GM12878 (cell line): ENCODE results near the gene ZNF672. TPM values are rescaled to one million over a fixed set of nuclear protein-coding genes. Genes with fewer than 3 reads are reported as not detected.

ENCODE experiments used
- ATAC-seq: fragments of 200-7000 bp; cut with Tn5 transposase; 3 replicates; pipeline ENCODE4 v1.9.1; 2020; ENCODE audit warnings: mild to moderate bottlenecking, moderate library complexity
- BruUV-seq: library from RNA; stranded (reverse); fragments of 400-500 nt; replicated peaks from 2 replicates; lab custom pipeline; 2021; lab: Mats Ljungman, UMichigan
- CTCF ChIA-PET: fragments of 300-600 bp; sonication (Branson Sonifier 250); formaldehyde crosslinking; extraction: SDS; loops from one replicate; lab custom pipeline; 2021; ENCODE audit warnings: inconsistent platforms; lab: Yijun Ruan, JAX
- POLR2A ChIA-PET: fragments of 350-600 bp; formaldehyde crosslinking; extraction: SDS; loops from one replicate; lab custom pipeline; 2021; ENCODE audit warnings: inconsistent platforms; lab: Charles Lee
- RAD21 ChIA-PET: fragments of 300-600 bp; sonication (Branson Sonifier 250); formaldehyde crosslinking; loops from one replicate; lab custom pipeline; 2023; ENCODE audit warnings: antibody characterized with exemption; ENCODE audit not compliant: unreplicated experiment; lab: Charles Lee
- SMC1A ChIA-PET: fragments of 300-600 bp; sonication (Branson Sonifier 250); formaldehyde crosslinking; loops from one replicate; lab custom pipeline; 2023; ENCODE audit not compliant: unreplicated experiment, uncharacterized antibody; lab: Charles Lee
- DNase-seq: peaks from one replicate; pipeline ENCODE4 v3.0.0-alpha.2; 2011; ENCODE audit warnings: low read depth, low spot score
- FAIRE-seq: peaks from 3 replicates; lab custom pipeline; 2011; peaks lifted over from hg19 to GRCh38; lab: Jason Lieb, UNC
- H2AFZ ChIP-seq: 2 replicates; pipeline ENCODE4 v1.6.0; 2011; ENCODE audit warnings: low read depth, low read length, control low read depth; ENCODE audit not compliant: control insufficient read depth
- H3K27ac ChIP-seq: 2 replicates; pipeline ENCODE4 v1.5.1; 2011; ENCODE audit warnings: control low read depth; ENCODE audit not compliant: control insufficient read depth, insufficient read depth
- H3K27me3 ChIP-seq, 2 experiments: replicated peaks in 1 of 2; 2 replicates each; pipeline versions ENCODE4 v1.6.0 to v1.6.1; 2011; ENCODE audit warnings: low read length in 1 of 2; ENCODE audit not compliant: control insufficient read depth in 2 of 2, insufficient read depth in 2 of 2
- H3K36me3 ChIP-seq, 2 experiments: 2 replicates each; pipeline ENCODE4 v1.5.1; 2011; ENCODE audit warnings: low read length in 1 of 2; ENCODE audit not compliant: control insufficient read depth in 2 of 2, insufficient read depth in 2 of 2
- H3K4me1 ChIP-seq: 2 replicates; pipeline ENCODE4 v1.6.1; 2011; ENCODE audit warnings: mild to moderate bottlenecking, low read length, moderate library complexity, mixed read lengths; ENCODE audit not compliant: control insufficient read depth, insufficient read depth
- H3K4me2 ChIP-seq: 2 replicates; pipeline ENCODE4 v1.6.0; 2011; ENCODE audit warnings: control low read depth; ENCODE audit not compliant: control insufficient read depth, insufficient read depth
- H3K4me3 ChIP-seq: fragments of 200-600 bp; sonication (generic); 2 replicates; pipeline ENCODE4 v1.5.1; 2016
- H3K79me2 ChIP-seq: 2 replicates; pipeline ENCODE4 v1.6.0; 2011; ENCODE audit warnings: low read length; ENCODE audit not compliant: control insufficient read depth, insufficient read depth
- H3K9ac ChIP-seq: 2 replicates; pipeline ENCODE4 v1.8.0; 2011; ENCODE audit warnings: low read length, control low read depth, mixed read lengths; ENCODE audit not compliant: control insufficient read depth, insufficient read depth
- H3K9me3 ChIP-seq: replicated peaks from 3 replicates; pipeline ENCODE4 v1.5.1; 2011; ENCODE audit warnings: mild to moderate bottlenecking, low read length; ENCODE audit not compliant: control insufficient read depth, insufficient read depth
- H4K20me1 ChIP-seq: 2 replicates; pipeline ENCODE4 v1.6.0; 2011; ENCODE audit not compliant: control insufficient read depth, insufficient read depth
- BHLHE40 ChIP-seq, 2 experiments: fragments of 450-650 bp in 1 of 2; IDR thresholded peaks; 2 replicates each; pipeline ENCODE4 v1.6.1; 2011 to 2017; ENCODE audit warnings: low read depth in 2 of 2, borderline replicate concordance in 1 of 2, improper control_type of control experiment in 1 of 2, low read length in 1 of 2, mild to moderate bottlenecking in 1 of 2
- CHD1 ChIP-seq: IDR thresholded peaks from 2 replicates; pipeline ENCODE4 v1.6.1; 2012; ENCODE audit warnings: low read depth, low read length, improper control_type of control experiment
- MTA2 ChIP-seq: fragments of 450-650 bp; IDR thresholded peaks from 2 replicates; pipeline ENCODE4 v1.6.1; 2016; ENCODE audit warnings: low read depth, mild to moderate bottlenecking, moderate library complexity
- NFXL1 ChIP-seq: fragments of 450-650 bp; IDR thresholded peaks from 2 replicates; pipeline ENCODE4 v1.6.1; 2017; ENCODE audit warnings: antibody characterized with exemption, mild to moderate bottlenecking, borderline replicate concordance
- NR2F1 ChIP-seq: fragments of 450-650 bp; conservative IDR thresholded peaks from 2 replicates; pipeline ENCODE4 v1.6.1; 2017; ENCODE audit warnings: mild to moderate bottlenecking
- RAD51 ChIP-seq: fragments of 450-650 bp; IDR thresholded peaks from 2 replicates; pipeline ENCODE4 v1.6.1; 2016; ENCODE audit warnings: moderate library complexity, mild to moderate bottlenecking, inconsistent platforms
- RCOR1 ChIP-seq: conservative IDR thresholded peaks from 2 replicates; pipeline ENCODE4 v1.6.1; 2012; ENCODE audit warnings: low read depth, low read length, improper control_type of control experiment
- RFX5 ChIP-seq: IDR thresholded peaks from 2 replicates; pipeline ENCODE4 v1.6.1; 2011; ENCODE audit warnings: low read depth, low read length, improper control_type of control experiment
- SIX5 ChIP-seq: IDR thresholded peaks from 2 replicates; pipeline ENCODE4 v1.6.1; 2011; ENCODE audit warnings: mild to moderate bottlenecking, low read depth, low read length, moderate library complexity; ENCODE audit not compliant: severe bottlenecking
- SMAD5 ChIP-seq: IDR thresholded peaks from 2 replicates; pipeline ENCODE4 v1.6.1; 2016; ENCODE audit warnings: antibody characterized with exemption, low read depth
- STAT3 ChIP-seq: IDR thresholded peaks from 2 replicates; pipeline ENCODE4 v1.6.1; 2011; ENCODE audit warnings: low read depth, low read length, improper control_type of control experiment
- USF2 ChIP-seq: IDR thresholded peaks from 2 replicates; pipeline ENCODE4 v1.6.1; 2011; ENCODE audit warnings: low read depth, low read length, improper control_type of control experiment, borderline replicate concordance
- WRNIP1 ChIP-seq: IDR thresholded peaks from 2 replicates; pipeline ENCODE4 v1.6.1; 2011; ENCODE audit warnings: low read depth, low read length, improper control_type of control experiment, borderline replicate concordance
- ZBTB4 ChIP-seq: fragments of 450-650 bp; formaldehyde crosslinking; IDR thresholded peaks from 2 replicates; pipeline ENCODE4 v1.4.0; 2022; ENCODE audit warnings: mild to moderate bottlenecking, moderate library complexity
- WGBS: methylation state at CpG from one replicate; pipeline ENCODE4 v1.1.6; 2016; ENCODE audit warnings: low lambda C conversion rate; ENCODE audit not compliant: insufficient replicate concordance, insufficient coverage; ENCODE audit errors: missing lambda C conversion rate; 5-methylcytosine and 5-hydroxymethylcytosine counted together
- in situ Hi-C: fragments of 300-500 bp; cut with MboI; formaldehyde crosslinking; loops from 9 replicates; pipeline ENCODE4 v1.14.3; 2018; ENCODE audit warnings: mixed read lengths
- intact Hi-C: fragments of 100-400 bp; cut with micrococcal nuclease; formaldehyde crosslinking; loops from one replicate; pipeline ENCODE4 v1.14.2; 2022; ENCODE audit not compliant: unreplicated experiment
- polyA plus RNA-seq, 11 experiments: library from polyadenylated mRNA; depleted of rRNA in 4 of 11; unstranded in 6 of 11; stranded (reverse) in 5 of 11; fragments of >200 nt; fragmentation: Nextera tagmentation in 4 of 11; fragmentation: Illumina TruSeq in 1 of 11; extraction: Ambion mirVana in 4 of 11; extraction: Trizol in 1 of 11; gene quantifications; 1 replicate in 1 of 11; 2 replicates in 10 of 11; pipeline versions ENCODE4 v1.2.1 to v1.2.3, GENCODE V29; 2011 to 2016; ENCODE audit warnings: inconsistent platforms in 2 of 11, missing spikeins in 2 of 11, low read depth in 1 of 11
- total RNA-seq, 4 experiments: library from RNA; depleted of rRNA in 3 of 4; stranded (reverse); fragments of >200 nt in 3 of 4; fragmentation: Illumina TruSeq in 1 of 4; extraction: Trizol in 1 of 4; gene quantifications; 2 replicates each; pipeline versions ENCODE4 v1.2.1 to v1.2.3, GENCODE V29; 2013 to 2021
- TF ChIP-seq, protein P1 (sequence below): IDR thresholded peaks from 2 replicates; pipeline ENCODE4 v1.6.1; 2011; ENCODE audit warnings: borderline replicate concordance, low read depth, mild to moderate bottlenecking, moderate library complexity, low read length; ENCODE audit not compliant: insufficient read depth, poor library complexity, severe bottlenecking

ZNF672 gene
- total and polyA plus RNA-seq, 10 of the 15 experiments (the other 5 are each of a cell fraction or from before 2014, with no cell fraction given) = 2.9 to 51.3 (median 39.8) TPM

DNA sequence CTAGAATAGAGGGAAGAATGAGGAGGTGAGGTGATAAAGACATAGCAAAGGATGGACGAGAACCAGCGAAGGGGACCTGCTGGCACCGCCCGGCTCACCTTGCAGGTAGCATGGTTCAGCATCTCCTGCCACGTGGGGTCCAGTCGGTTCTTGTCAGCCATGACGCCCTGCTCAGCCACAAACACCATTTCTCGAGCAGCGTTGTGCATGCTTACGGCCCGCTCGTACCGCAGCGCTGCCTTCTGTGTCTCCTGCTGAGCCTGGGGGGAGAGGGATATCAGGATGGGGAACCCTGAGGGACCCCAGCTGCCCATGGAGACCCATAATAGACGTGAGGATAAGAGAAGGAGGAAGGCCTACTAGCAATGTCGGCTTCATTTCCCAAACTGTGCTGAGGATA is 23.7 kb upstream of the ZNF672 start:
- no peak overlapping the region for H3K9ac ChIP-seq
- SMC1A ChIA-PET = interaction anchor here (0.6 kb wide), 2 partner anchors 108 to 572 kb away, joined by 3 read pairs; no protein-coding TSS in a partner anchor

More for the DNA sequence above, 23.7 kb upstream of the ZNF672 start:
- in situ Hi-C loops (no loop called here), intact Hi-C loops (no loop called here)
- BruUV-seq = no TSS peak
- TF ChIP-seq RAD51 = no peak
- TF ChIP-seq CHD1 = no peak
- TF ChIP-seq BHLHE40 (IDR thresholded peaks at IDR 0.05; ENCODE audit: borderline replicate concordance in 1 of 2, low read depth in 2 of 2, low read length in 1 of 2) = no peak
- TF ChIP-seq WRNIP1 = no peak
- TF ChIP-seq RFX5 = no peak
- TF ChIP-seq STAT3 = no peak
- no peak for TF ChIP-seq SIX5
- no peak for TF ChIP-seq ZBTB4
- no peak for TF ChIP-seq MTA2
- no peak for TF ChIP-seq SMAD5
- no peak for TF ChIP-seq RCOR1
- no peak for TF ChIP-seq NR2F1
- no peak for TF ChIP-seq USF2
- TF ChIP-seq, protein P1, sequence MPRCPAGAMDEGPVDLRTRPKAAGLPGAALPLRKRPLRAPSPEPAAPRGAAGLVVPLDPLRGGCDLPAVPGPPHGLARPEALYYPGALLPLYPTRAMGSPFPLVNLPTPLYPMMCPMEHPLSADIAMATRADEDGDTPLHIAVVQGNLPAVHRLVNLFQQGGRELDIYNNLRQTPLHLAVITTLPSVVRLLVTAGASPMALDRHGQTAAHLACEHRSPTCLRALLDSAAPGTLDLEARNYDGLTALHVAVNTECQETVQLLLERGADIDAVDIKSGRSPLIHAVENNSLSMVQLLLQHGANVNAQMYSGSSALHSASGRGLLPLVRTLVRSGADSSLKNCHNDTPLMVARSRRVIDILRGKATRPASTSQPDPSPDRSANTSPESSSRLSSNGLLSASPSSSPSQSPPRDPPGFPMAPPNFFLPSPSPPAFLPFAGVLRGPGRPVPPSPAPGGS = no peak
- TF ChIP-seq NFXL1 = no peak
- POLR2A ChIA-PET = no interaction called here
- no peak overlapping the region for H3K4me2 ChIP-seq
- H3K36me3 ChIP-seq = peaks cover 18 to 30% of the 10 kb centered on the region in 2 experiments; a peak in 3 of 4 replicates
- no peaks in the 10 kb centered on the region for H3K9me3 ChIP-seq
- DNase-seq = no peak
- peaks cover 8% of the 10 kb centered on the region for H3K79me2 ChIP-seq
- WGBS = 94% methylated on average over 16 of the region's 16 CpGs
- peaks cover 10% of the 10 kb centered on the region for H3K4me1 ChIP-seq
- no peak overlapping the region for H3K27ac ChIP-seq
- CTCF ChIA-PET = interaction anchor here (0.9 to 1.5 kb wide), 2 partner anchors 13 to 111 kb away, joined by 3 to 5 read pairs; no protein-coding TSS in a partner anchor
- no peak for FAIRE-seq
- no peak for ATAC-seq
- no peaks in the 10 kb centered on the region for H3K27me3 ChIP-seq
- H2AFZ ChIP-seq = no peak overlapping the region
- RAD21 ChIA-PET = no interaction called here
- no peaks in the 10 kb centered on the region; the same call in 1 of the 2 replicates for H4K20me1 ChIP-seq
- H3K4me3 ChIP-seq = no peak overlapping the region
